Spleen (tissue), 11 donors: ENCODE results near the gene CMSS1. TPM values are rescaled to one million over a fixed set of nuclear protein-coding genes. Genes with fewer than 3 reads are reported as not detected.

ENCODE experiments used
- DNase-seq: peaks from one replicate; pipeline ENCODE4 v3.0.0-alpha.2; 2020
- H3K27ac ChIP-seq, 8 donors: fragments of 200-600 bp; sonication (generic) in 7 of 8; 1 replicate in 4 of 8; 2 replicates in 4 of 8; pipeline versions ENCODE4 v1.5.0 to v1.8.0; 2016 to 2021; ENCODE audit warnings: inconsistent platforms in 4 of 8, mild to moderate bottlenecking in 4 of 8, moderate library complexity in 1 of 8
- H3K27me3 ChIP-seq, 7 donors: fragments of 200-600 bp; sonication (generic) in 6 of 7; replicated peaks in 1 of 7; 1 replicate in 4 of 7; 2 replicates in 3 of 7; pipeline versions ENCODE4 v1.5.0 to v1.8.0; 2016 to 2021; ENCODE audit warnings: inconsistent platforms in 3 of 7, mild to moderate bottlenecking in 1 of 7
- H3K36me3 ChIP-seq, 6 donors: fragments of 200-600 bp; sonication (generic) in 5 of 6; 1 replicate in 4 of 6; 2 replicates in 2 of 6; pipeline versions ENCODE4 v1.5.0 to v1.8.0; 2016 to 2021; ENCODE audit warnings: inconsistent platforms in 2 of 6
- H3K4me1 ChIP-seq, 6 donors: fragments of 200-600 bp; sonication (generic) in 5 of 6; 1 replicate in 3 of 6; 2 replicates in 3 of 6; pipeline versions ENCODE4 v1.5.0 to v1.8.0; 2016 to 2021; ENCODE audit warnings: inconsistent platforms in 3 of 6
- H3K4me3 ChIP-seq, 8 donors: fragments of 200-600 bp; sonication (generic) in 7 of 8; 1 replicate in 4 of 8; 2 replicates in 4 of 8; pipeline versions ENCODE4 v1.5.0 to v1.8.0; 2016 to 2021; ENCODE audit warnings: inconsistent platforms in 4 of 8, mild to moderate bottlenecking in 4 of 8, moderate library complexity in 2 of 8
- H3K9me3 ChIP-seq, 8 donors: fragments of 200-600 bp; sonication (generic) in 7 of 8; 1 replicate in 4 of 8; 2 replicates in 4 of 8; pipeline versions ENCODE4 v1.5.0 to v1.8.0; 2016 to 2021; ENCODE audit warnings: inconsistent platforms in 4 of 8
- POLR2A ChIP-seq, 3 donors: fragments of 450-650 bp; IDR thresholded peaks; one replicate each; pipeline ENCODE4 v1.5.1; 2017; ENCODE audit warnings: antibody characterized with exemption in 3 of 3, mild to moderate bottlenecking in 1 of 3
- POLR2AphosphoS5 ChIP-seq, 3 donors: sonication (generic); formaldehyde crosslinking; IDR thresholded peaks; one replicate each; pipeline ENCODE4 v1.5.1; 2017; ENCODE audit warnings: antibody characterized with exemption in 3 of 3
- WGBS, 5 donors: extraction: QIAGEN DNeasy Blood & Tissue Kit in 3 of 5; methylation state at CpG; one replicate each; pipeline versions ENCODE4 v1.1.5 to v1.1.7; 2013 to 2018; 5-methylcytosine and 5-hydroxymethylcytosine counted together
- intact Hi-C: fragments of 100-400 bp; cut with DNase I; formaldehyde crosslinking; loops from one replicate; pipeline ENCODE4 v1.15.0; 2023; ENCODE audit warnings: low total_unique reads
- polyA plus RNA-seq, 3 donors: library from polyadenylated mRNA; stranded (reverse); fragments of 200-250 nt; gene quantifications; one replicate each; pipeline ENCODE4 v1.2.1, GENCODE V29; 2013
- total RNA-seq, 7 donors: library from RNA; depleted of rRNA in 3 of 7; stranded (reverse); fragments of >200 nt in 3 of 7; fragmentation: NEBNext Ultra II Directional in 4 of 7; extraction: Animal tissue kit (Norgen Biotek cat#: 25700) in 4 of 7; gene quantifications; one replicate each; pipeline versions ENCODE4 v1.1.0 to v1.2.1, GENCODE V29; 2016 to 2021
- TF ChIP-seq, protein P1 (sequence below), 11 experiments: fragments of 200-600 bp in 7 of 11; fragments of 450-650 bp in 4 of 11; sonication (generic) in 4 of 11; IDR thresholded peaks in 8 of 11; conservative IDR thresholded peaks in 3 of 11; 1 replicate in 7 of 11; 2 replicates in 4 of 11; pipeline versions ENCODE4 v1.4.0 to v1.8.0; 2016 to 2021; ENCODE audit warnings: antibody characterized with exemption in 11 of 11, inconsistent platforms in 4 of 11, mild to moderate bottlenecking in 1 of 11
- donor health status: healthy with polysubstance abuse.
- donor health status: DM: no; HTN: no; CAD: no; lungs with moderate emphysema.
- donor health status: DM: no; HTN: no; CAD: no.
- donor health status: Bipolar disorder and iron deficiency.
- donor health status: healthy.
- donor health status: DM: no; HTN: no; CAD: no.
- donor health status: DM: yes; HTN: yes; CAD: no.

Gene CMSS1
- total and polyA plus RNA-seq, 10 donors, result 6.9 to 30.1 (median 20.0) TPM

DNA sequence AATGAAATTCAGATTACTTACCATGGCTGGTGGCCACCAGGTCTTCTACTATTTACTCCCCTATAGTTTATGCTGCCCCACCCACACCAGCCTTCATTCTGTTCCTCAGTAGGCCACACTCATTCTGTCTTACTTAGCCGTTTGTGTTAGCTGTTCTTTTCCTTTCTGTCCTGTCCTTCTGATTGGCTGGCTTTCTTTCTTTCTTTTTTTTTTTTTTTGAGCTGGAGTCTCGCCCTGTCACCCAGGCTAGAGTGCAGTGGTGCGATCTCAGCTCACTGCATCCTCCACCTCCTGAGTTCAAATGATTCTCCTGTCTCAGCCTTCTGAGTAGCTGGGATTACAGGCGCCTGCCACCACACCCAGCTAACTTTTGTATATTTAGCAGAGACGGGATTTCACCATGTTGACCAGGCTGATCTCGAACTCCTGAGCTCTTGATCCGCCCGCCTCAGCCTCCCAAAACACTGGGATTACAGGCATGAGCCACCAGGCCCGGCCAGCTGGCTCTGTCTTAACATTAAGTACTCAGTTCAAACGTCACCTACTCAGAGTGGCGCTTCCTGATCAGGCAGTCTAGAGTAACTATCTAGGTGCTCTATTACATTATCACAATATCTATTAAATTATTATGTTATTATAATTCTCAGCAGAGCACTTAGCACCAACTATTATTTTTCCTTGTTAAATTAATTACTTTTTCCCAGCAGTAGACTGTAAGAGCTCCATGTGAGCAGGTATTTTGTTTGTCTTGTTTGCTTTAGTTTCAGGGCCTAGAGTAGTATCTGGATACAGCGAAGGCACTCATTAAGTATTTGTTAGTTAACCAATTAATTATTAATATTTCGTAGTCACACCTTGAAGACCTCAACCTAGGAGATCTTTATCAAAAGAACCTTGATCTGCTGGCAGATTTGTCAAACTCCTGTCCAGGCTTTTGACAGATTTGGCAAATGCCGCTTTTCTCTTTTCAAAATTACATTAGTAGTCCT lies 6.4 kb downstream of the CMSS1 start:
- intact Hi-C loops, result no loop called here
- no peaks in the 10 kb centered on the region for H3K36me3 ChIP-seq
- H3K27me3 ChIP-seq, result no peaks in the 10 kb centered on the region
- no peak for TF ChIP-seq POLR2AphosphoS5 (IDR thresholded peaks at IDR 0.05)
- TF ChIP-seq, protein P1, sequence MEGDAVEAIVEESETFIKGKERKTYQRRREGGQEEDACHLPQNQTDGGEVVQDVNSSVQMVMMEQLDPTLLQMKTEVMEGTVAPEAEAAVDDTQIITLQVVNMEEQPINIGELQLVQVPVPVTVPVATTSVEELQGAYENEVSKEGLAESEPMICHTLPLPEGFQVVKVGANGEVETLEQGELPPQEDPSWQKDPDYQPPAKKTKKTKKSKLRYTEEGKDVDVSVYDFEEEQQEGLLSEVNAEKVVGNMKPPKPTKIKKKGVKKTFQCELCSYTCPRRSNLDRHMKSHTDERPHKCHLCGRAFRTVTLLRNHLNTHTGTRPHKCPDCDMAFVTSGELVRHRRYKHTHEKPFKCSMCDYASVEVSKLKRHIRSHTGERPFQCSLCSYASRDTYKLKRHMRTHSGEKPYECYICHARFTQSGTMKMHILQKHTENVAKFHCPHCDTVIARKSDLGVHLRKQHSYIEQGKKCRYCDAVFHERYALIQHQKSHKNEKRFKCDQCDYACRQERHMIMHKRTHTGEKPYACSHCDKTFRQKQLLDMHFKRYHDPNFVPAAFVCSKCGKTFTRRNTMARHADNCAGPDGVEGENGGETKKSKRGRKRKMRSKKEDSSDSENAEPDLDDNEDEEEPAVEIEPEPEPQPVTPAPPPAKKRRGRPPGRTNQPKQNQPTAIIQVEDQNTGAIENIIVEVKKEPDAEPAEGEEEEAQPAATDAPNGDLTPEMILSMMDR (IDR thresholded peaks at IDR 0.05 in 8 of 11, conservative IDR thresholded peaks at IDR 0.05 in 3 of 11), result no peak
- no peak for TF ChIP-seq POLR2A (IDR thresholded peaks at IDR 0.05)
- H3K4me1 ChIP-seq, result peaks cover 0 to 24% (median 2%) of the 10 kb centered on the region in 6 donors
- H3K9me3 ChIP-seq, result no peaks in the 10 kb centered on the region
- no peak overlapping the region for H3K27ac ChIP-seq
- 87 to 91% (median 89%) methylated on average over 14 of the region's 14 CpGs for WGBS, 5 donors
- DNase-seq, result no peak
- no peak overlapping the region for H3K4me3 ChIP-seq

GRCh38 chr3:99825004-99825640 lies 7.5 kb downstream of the CMSS1 start:
- Histone ChIP-seq H3K4me3 (no peak overlapping the region), H3K4me1 (peaks cover 0 to 15% (median 0%) of the 10 kb centered on the region in 6 donors), H3K9me3 (no peaks in the 10 kb centered on the region), H3K27me3 (no peaks in the 10 kb centered on the region), H3K27ac (no peak overlapping the region), H3K36me3 (no peaks in the 10 kb centered on the region)
- no peak for DNase-seq
- WGBS, 5 donors, result 40 to 63% (median 54%) methylated on average over 3 of the region's 3 CpGs
- TF ChIP-seq, protein P1 (IDR thresholded peaks at IDR 0.05 in 8 of 11, conservative IDR thresholded peaks at IDR 0.05 in 3 of 11), result no peak
- no peak for TF ChIP-seq POLR2AphosphoS5 (IDR thresholded peaks at IDR 0.05)
- no peak for TF ChIP-seq POLR2A (IDR thresholded peaks at IDR 0.05)
- intact Hi-C loops, result no loop called here

- no peak overlapping the region for H3K4me3 ChIP-seq
- TF ChIP-seq, protein P1 (IDR thresholded peaks at IDR 0.05 in 8 of 11, conservative IDR thresholded peaks at IDR 0.05 in 3 of 11), result no peak
- no peak for TF ChIP-seq POLR2A (IDR thresholded peaks at IDR 0.05)
- no peak for TF ChIP-seq POLR2AphosphoS5 (IDR thresholded peaks at IDR 0.05)
Observed at GRCh38 chr3:99829844-99830243, 12.2 kb downstream of the CMSS1 start.

More at GRCh38 chr3:99829844-99830243, 12.2 kb downstream of the CMSS1 start:
- Histone ChIP-seq H3K4me1 (peaks cover 0 to 24% (median 4%) of the 10 kb centered on the region in 6 donors), H3K27ac (no peak overlapping the region), H3K9me3 (no peaks in the 10 kb centered on the region), H3K27me3 (no peaks in the 10 kb centered on the region), H3K36me3 (no peaks in the 10 kb centered on the region)
- 93 to 97% (median 95%) methylated on average over 3 of the region's 3 CpGs for WGBS, 5 donors
- no peak for DNase-seq
- intact Hi-C loops, result loop anchor here (5.0 to 10.0 kb wide), 3 partner anchors 235 to 765 kb away; no protein-coding TSS in a partner anchor
